ENCODE results near the gene CNGA3.

DNA sequence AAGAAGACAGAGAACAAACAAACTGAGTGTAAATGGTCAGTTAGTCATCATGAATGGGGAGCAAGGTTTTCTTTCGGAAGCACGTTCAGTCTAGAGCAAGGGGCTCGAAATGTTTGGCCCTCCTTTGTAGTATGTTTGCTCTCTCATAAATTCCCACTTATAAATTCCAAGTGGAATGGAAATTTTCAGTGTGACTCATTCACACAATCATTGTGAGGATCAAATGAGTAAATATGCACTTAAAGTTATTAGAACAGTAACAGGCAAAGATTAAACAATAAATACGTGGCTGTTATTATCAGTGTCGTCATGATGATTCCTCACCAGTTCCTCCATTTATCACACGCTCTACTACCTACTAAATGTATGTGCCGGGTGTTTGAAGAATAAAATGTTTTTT, 10.5 kb downstream of the CNGA3 start:
- no peak for TF ChIP-seq CTCF (IDR thresholded peaks at IDR 0.05; ENCODE audit: low read depth, low read length)
- no peak for TF ChIP-seq EZH2phosphoT487 (IDR thresholded peaks at IDR 0.05; ENCODE audit: low read depth)

All from OCI-LY3 (cell line).